Measurements from ENCODE around the gene ST14. TPM values are rescaled to one million over a fixed set of nuclear protein-coding genes. Genes with fewer than 3 reads are reported as not detected.

Gene ST14
- total RNA-seq, 1 experiment from 2014 or later = 0.37 TPM

GRCh38 chr11:130198964-130199363, 39.4 kb downstream of the ST14 start:
- DNase-seq (ENCODE audit: low read depth) = no peak
- in situ Hi-C loops (cut with HindIII; ENCODE audit: low pct_unique_long_range_greater_than_20kb, low sequenced_read_pairs) = no loop called here

- DNase-seq (ENCODE audit: low read depth) = no peak
- in situ Hi-C loops (cut with HindIII; ENCODE audit: low pct_unique_long_range_greater_than_20kb, low sequenced_read_pairs) = no loop called here
Observed at GRCh38 chr11:130199792-130200191, 40.2 kb downstream of the ST14 start.

DNA sequence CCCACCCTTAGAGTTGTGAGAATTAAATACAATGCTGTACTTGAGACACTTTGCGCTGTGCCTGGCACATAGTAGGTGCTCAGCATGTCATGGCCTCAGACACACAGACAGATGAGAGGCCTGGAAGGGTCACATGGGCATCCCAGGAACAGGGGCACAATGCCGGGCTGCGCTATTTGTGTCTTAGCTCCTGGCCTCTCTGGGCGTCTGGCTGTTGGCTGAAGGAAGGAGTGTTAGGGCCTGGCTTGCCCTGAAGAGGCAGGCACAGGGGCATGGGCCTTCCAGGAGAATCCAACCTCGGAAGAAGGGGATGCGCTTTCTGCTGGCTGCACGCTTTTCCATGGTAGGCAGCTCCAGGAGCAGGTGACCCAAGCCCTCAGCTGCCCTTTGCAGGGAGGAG, 41.4 kb downstream of the ST14 start:
- in situ Hi-C loops (cut with HindIII; ENCODE audit: low pct_unique_long_range_greater_than_20kb, low sequenced_read_pairs) = no loop called here
- DNase-seq (ENCODE audit: low read depth) = no peak

DNA sequence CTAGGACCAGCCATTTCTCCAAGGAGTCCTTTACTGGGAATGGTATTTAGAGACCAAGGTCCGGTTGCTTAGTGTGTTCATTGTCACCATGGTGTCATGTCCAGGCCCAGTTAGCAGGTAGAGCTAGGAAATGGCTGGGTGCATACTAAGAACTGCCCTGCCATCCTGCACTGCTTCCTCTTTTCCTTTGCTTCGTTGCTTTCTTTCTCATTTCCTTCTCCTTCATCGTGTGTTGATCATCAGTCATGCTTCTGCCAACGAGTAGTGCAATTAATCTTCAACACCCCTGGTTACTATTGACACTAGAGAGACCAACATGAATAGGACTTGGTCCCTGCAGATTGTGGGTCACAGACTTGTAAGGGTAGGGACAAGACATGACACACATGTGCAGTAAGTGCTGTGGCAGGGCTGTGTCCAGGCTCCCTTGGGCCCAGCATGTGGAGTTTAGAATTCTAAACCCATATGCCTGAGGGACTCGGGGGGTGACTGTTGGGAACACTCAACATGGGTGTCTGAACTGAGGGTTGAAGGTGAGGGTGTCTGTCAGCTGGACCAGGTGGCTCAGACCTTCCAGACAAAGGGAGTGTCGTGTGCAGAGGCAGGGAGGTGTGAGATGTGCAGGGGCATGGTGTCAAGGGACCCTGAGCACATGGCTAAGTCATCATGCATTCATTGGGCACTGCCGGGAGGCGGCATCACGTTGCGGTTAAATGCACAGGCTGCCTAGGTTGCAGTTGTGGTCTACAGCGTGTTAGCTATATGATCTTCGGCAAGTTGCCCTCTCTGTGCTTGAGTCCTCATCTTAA, 42.6 kb downstream of the ST14 start:
- in situ Hi-C loops (cut with HindIII; ENCODE audit: low pct_unique_long_range_greater_than_20kb, low sequenced_read_pairs) = no loop called here
- no peak for DNase-seq (ENCODE audit: low read depth)

- in situ Hi-C loops (cut with HindIII; ENCODE audit: low pct_unique_long_range_greater_than_20kb, low sequenced_read_pairs) = no loop called here
- DNase-seq (ENCODE audit: low read depth) = no peak
Observed at GRCh38 chr11:130202818-130203689, 43.5 kb downstream of the ST14 start.

DNA sequence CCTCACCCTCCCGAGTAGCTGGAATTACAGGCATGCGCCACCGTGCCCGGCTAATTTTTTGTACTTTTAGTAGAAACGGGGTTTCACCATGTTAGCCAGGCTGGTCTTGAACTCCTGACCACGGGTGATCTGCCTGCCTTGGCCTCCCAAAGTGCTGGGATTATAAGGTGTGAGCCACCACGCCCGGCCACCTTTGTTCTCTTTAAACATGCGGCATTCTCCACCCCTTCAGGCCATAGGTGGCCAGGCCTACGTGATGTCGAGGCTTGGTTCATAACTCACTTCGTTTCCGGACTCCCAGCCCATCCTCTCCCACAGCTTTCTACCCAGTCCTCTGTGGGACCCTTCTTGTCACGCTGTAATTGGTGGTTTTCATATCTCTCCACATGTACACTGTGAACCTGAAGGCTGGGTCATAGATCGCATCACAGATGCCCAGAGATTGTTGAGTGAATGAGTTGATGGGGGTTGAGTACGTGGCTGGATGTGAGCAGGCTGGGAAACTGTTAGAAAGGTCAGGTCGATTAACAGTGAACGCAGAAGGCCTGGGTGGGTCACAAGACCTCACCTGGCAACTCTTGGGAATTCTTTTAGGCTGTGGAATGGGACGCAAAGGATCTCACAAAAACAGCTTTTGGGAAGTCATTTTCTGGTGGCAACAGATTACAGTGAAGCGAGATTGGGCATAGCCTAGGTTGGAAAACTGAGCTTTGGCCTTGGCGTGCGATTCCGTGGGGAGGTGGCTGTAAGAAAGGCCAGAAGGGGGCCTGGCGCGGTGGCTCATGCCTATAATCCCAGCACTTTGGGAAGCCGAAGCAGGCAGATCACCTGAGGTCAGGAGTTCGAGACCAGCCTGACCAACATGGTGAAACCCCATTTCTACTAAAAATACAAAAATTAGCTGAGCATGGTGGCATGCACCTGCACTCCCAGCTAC, 44.5 kb downstream of the ST14 start:
- in situ Hi-C loops (cut with HindIII; ENCODE audit: low pct_unique_long_range_greater_than_20kb, low sequenced_read_pairs) = no loop called here
- no peak for DNase-seq (ENCODE audit: low read depth)

DNA sequence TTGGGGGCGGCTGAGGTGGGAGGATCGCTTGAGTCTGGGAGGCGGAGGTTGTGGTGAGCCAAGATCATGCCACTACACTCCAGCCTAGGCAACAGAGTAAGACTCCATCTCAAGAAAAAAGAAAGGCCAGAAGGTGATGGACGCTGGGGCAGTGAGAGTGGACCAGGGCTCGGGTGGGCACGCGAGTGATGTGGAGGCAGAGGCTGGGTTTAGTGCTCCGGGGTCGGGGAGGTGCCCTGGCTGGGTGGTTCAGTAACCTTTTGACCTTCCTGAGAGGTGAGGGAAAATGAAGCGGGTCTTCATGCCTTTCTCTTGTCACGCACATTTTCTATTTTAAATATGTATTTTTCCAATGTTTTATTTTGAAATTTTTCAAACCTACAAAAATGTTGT, 45.1 kb downstream of the ST14 start:
- in situ Hi-C loops (cut with HindIII; ENCODE audit: low pct_unique_long_range_greater_than_20kb, low sequenced_read_pairs) = no loop called here
- DNase-seq (ENCODE audit: low read depth) = no peak

GRCh38 chr11:130206141-130206540, 46.6 kb downstream of the ST14 start:
- in situ Hi-C loops (cut with HindIII; ENCODE audit: low pct_unique_long_range_greater_than_20kb, low sequenced_read_pairs) = no loop called here

GRCh38 chr11:130208241-130209127, 48.9 kb downstream of the ST14 start:
- no peak for DNase-seq (ENCODE audit: low read depth)
- in situ Hi-C loops (cut with HindIII; ENCODE audit: low pct_unique_long_range_greater_than_20kb, low sequenced_read_pairs) = no loop called here

More at GRCh38 chr11:130206141-130206540, 46.6 kb downstream of the ST14 start:
- DNase-seq (ENCODE audit: low read depth) = no peak

DNA sequence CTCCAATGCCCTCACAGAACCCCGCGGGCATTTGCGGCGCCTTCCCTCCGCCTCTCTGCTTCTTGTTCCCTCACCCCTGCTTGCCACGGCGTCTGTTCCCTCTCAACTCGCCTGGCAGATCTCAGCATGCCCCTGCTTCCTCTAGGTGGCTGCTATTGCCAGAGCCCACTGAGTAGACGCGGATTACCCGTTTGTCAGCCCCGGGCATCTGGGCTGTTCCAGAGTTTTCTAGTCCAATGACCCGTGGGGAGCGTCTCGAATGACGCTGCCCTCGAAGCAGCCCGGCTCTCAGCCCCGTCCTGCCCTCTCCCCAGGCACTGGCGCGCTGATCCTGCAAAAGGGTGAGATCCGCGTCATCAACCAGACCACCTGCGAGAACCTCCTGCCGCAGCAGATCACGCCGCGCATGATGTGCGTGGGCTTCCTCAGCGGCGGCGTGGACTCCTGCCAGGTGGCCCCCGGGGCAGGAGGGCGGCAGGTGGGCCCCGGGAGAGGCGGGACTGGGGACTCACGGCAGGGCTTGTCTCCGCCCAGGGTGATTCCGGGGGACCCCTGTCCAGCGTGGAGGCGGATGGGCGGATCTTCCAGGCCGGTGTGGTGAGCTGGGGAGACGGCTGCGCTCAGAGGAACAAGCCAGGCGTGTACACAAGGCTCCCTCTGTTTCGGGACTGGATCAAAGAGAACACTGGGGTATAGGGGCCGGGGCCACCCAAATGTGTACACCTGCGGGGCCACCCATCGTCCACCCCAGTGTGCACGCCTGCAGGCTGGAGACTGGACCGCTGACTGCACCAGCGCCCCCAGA, 49.7 kb downstream of the ST14 start:
- in situ Hi-C loops (cut with HindIII; ENCODE audit: low pct_unique_long_range_greater_than_20kb, low sequenced_read_pairs) = no loop called here
- DNase-seq (ENCODE audit: low read depth) = no peak

DNA sequence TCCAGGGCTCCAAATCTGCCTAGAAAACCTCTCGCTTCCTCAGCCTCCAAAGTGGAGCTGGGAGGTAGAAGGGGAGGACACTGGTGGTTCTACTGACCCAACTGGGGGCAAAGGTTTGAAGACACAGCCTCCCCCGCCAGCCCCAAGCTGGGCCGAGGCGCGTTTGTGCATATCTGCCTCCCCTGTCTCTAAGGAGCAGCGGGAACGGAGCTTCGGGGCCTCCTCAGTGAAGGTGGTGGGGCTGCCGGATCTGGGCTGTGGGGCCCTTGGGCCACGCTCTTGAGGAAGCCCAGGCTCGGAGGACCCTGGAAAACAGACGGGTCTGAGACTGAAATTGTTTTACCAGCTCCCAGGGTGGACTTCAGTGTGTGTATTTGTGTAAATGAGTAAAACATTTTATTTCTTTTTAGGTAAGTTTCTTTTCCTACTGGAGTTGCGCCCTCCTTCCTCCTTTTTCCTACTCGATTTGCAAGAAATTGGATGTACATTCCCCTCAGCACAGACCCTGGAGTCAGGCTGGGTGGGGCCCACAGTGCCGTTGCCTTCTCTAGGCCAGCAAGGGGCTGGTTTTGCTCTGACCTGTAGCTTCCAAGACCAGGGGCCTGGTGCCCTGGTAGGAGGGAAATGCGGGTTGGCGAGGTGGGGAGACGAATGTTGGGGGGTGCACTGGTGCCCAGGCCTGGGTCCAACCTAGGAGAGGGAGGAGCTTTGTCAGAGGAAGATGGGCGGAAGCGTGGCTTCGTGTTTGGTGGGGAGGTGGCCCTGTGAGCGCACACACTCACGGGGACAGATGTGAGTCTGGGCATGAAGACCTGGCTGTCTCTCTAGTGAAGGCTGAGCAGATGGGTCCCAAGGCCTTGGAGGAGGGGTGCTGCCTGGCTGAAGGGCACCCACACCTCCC, 50.6 kb downstream of the ST14 start:
- in situ Hi-C loops (cut with HindIII; ENCODE audit: low pct_unique_long_range_greater_than_20kb, low sequenced_read_pairs) = no loop called here
- no peak for DNase-seq (ENCODE audit: low read depth)

GRCh38 chr11:130211144-130211543, 51.6 kb downstream of the ST14 start:
- in situ Hi-C loops (cut with HindIII; ENCODE audit: low pct_unique_long_range_greater_than_20kb, low sequenced_read_pairs) = no loop called here
- no peak for DNase-seq (ENCODE audit: low read depth)

GRCh38 chr11:130211781-130212401, 52.3 kb downstream of the ST14 start:
- in situ Hi-C loops (cut with HindIII; ENCODE audit: low pct_unique_long_range_greater_than_20kb, low sequenced_read_pairs) = no loop called here
- no peak for DNase-seq (ENCODE audit: low read depth)

DNA sequence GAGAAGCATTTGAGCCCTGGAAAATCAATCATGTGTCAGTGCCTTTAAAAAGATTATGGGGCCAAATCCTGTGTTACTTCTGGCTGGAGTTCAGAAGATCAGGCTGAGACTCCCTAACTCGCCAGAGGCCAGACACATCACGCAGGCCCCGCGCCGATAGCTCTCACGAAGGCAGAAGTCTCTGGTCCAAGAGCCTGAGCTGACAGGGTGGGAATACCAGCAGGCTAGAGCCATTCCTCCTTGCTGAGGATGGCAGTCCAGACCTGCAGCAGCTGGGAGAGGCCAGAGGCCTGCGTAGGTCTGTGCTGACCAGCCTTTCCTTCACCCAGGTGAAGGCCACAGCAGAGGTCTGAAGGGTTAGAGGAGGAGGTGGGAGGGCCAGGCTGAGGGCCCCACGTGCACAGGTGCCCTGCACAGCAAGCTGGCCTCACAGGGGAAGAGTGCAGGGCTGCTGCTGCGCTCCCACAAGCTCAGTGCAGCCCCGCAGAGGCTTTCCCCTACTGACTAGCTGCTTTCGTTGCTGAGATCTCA, 52.9 kb downstream of the ST14 start:
- in situ Hi-C loops (cut with HindIII; ENCODE audit: low pct_unique_long_range_greater_than_20kb, low sequenced_read_pairs) = no loop called here

More for the DNA sequence above, 52.9 kb downstream of the ST14 start:
- DNase-seq (ENCODE audit: low read depth) = no peak
